AG09319 (cell line): ENCODE data around the gene SHCBP1L.

ENCODE experiments used
- DNase-seq: peaks from one replicate; pipeline ENCODE4 v3.0.0-alpha.2; 2010; ENCODE audit warnings: low read depth; ENCODE audit errors: extremely low read depth
- CTCF ChIP-seq: IDR thresholded peaks from 2 replicates; pipeline ENCODE4 v1.5.1; 2011; ENCODE audit warnings: low read depth, mild to moderate bottlenecking, inconsistent platforms, low read length, moderate library complexity

The SHCBP1L gene

GRCh38 chr1:182872881-182873280 lies 80.1 kb downstream of the SHCBP1L start:
- TF ChIP-seq CTCF: no peak
- no peak for DNase-seq

- DNase-seq: no peak
- no peak for TF ChIP-seq CTCF
These were observed 83.7 kb downstream of the SHCBP1L start for GRCh38 chr1:182869241-182869666.

- no peak for DNase-seq
- no peak for TF ChIP-seq CTCF
These were observed 85.1 kb downstream of the SHCBP1L start for GRCh38 chr1:182867861-182868260.

- TF ChIP-seq CTCF: no peak
- DNase-seq: no peak
These were observed 89.0 kb downstream of the SHCBP1L start for GRCh38 chr1:182863940-182864339.

GRCh38 chr1:182862827-182863226 lies 90.1 kb downstream of the SHCBP1L start:
- TF ChIP-seq CTCF: no peak
- DNase-seq: no peak

- no peak for DNase-seq
- TF ChIP-seq CTCF: no peak
These were observed 91.0 kb downstream of the SHCBP1L start for GRCh38 chr1:182861994-182862393.

GRCh38 chr1:182860658-182861057 lies 92.3 kb downstream of the SHCBP1L start:
- TF ChIP-seq CTCF: no peak
- DNase-seq: no peak

GRCh38 chr1:182857212-182857611 lies 95.8 kb downstream of the SHCBP1L start:
- DNase-seq: no peak
- no peak for TF ChIP-seq CTCF
